BE2C (cell line): Measurements from ENCODE around the gene IQCH.
"Not testable (repeated sequence)": the region's sequence is repeated elsewhere in the genome, so short reads cannot be mapped to it uniquely, and the experiment has no call there.

Experiments
- DNase-seq: peaks from one replicate; pipeline ENCODE4 v3.0.0-alpha.2; 2020
- H3K27me3 ChIP-seq: fragments of 250-450 bp; sonication (Bioruptor Pico); 2 replicates; pipeline ENCODE4 v1.5.1; 2020; ENCODE audit warnings: mild to moderate bottlenecking
- H3K36me3 ChIP-seq: fragments of 250-450 bp; sonication (Bioruptor Pico); 2 replicates; pipeline ENCODE4 v1.5.1; 2020; ENCODE audit warnings: mild to moderate bottlenecking
- H3K4me1 ChIP-seq: fragments of 250-450 bp; sonication (Bioruptor Pico); 2 replicates; pipeline ENCODE4 v1.5.1; 2020
- H3K4me3 ChIP-seq: 2 replicates; pipeline ENCODE4 v1.5.1; 2011; ENCODE audit warnings: low read depth, low read length
- H3K9me3 ChIP-seq: fragments of 250-450 bp; sonication (Bioruptor Pico); 2 replicates; pipeline ENCODE4 v1.5.1; 2020
- TF ChIP-seq, protein P1 (sequence below): IDR thresholded peaks from 2 replicates; pipeline ENCODE4 v1.5.1; 2012; ENCODE audit warnings: mild to moderate bottlenecking, low read depth, low read length

IQCH gene

GRCh38 chr15:67280217-67280616 is 25.6 kb downstream of the IQCH start:
- no peaks in the 10 kb centered on the region for H3K9me3 ChIP-seq
- no peaks in the 10 kb centered on the region for H3K27me3 ChIP-seq
- H3K4me3 ChIP-seq: no peak overlapping the region
- no peak for DNase-seq
- no peaks in the 10 kb centered on the region for H3K4me1 ChIP-seq
- TF ChIP-seq, protein P1, sequence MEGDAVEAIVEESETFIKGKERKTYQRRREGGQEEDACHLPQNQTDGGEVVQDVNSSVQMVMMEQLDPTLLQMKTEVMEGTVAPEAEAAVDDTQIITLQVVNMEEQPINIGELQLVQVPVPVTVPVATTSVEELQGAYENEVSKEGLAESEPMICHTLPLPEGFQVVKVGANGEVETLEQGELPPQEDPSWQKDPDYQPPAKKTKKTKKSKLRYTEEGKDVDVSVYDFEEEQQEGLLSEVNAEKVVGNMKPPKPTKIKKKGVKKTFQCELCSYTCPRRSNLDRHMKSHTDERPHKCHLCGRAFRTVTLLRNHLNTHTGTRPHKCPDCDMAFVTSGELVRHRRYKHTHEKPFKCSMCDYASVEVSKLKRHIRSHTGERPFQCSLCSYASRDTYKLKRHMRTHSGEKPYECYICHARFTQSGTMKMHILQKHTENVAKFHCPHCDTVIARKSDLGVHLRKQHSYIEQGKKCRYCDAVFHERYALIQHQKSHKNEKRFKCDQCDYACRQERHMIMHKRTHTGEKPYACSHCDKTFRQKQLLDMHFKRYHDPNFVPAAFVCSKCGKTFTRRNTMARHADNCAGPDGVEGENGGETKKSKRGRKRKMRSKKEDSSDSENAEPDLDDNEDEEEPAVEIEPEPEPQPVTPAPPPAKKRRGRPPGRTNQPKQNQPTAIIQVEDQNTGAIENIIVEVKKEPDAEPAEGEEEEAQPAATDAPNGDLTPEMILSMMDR: no peak
- no peaks in the 10 kb centered on the region for H3K36me3 ChIP-seq

GRCh38 chr15:67281714-67282113 is 27.1 kb downstream of the IQCH start:
- DNase-seq: no peak
- no peaks in the 10 kb centered on the region for H3K4me1 ChIP-seq
- TF ChIP-seq, protein P1: no peak
- H3K27me3 ChIP-seq: no peaks in the 10 kb centered on the region
- no peaks in the 10 kb centered on the region for H3K36me3 ChIP-seq
- H3K4me3 ChIP-seq: no peak overlapping the region
- no peaks in the 10 kb centered on the region for H3K9me3 ChIP-seq

- not testable (repeated sequence) for DNase-seq, H3K36me3 ChIP-seq, H3K4me3 ChIP-seq, H3K27me3 ChIP-seq, H3K4me1 ChIP-seq, H3K9me3 ChIP-seq
Measured at GRCh38 chr15:67285625-67286024, 31.0 kb downstream of the IQCH start.

- H3K4me3 ChIP-seq, H3K9me3 ChIP-seq, DNase-seq, H3K36me3 ChIP-seq, H3K4me1 ChIP-seq, H3K27me3 ChIP-seq: not testable (repeated sequence)
Measured at GRCh38 chr15:67286400-67286799, 31.8 kb downstream of the IQCH start.

- no peak for DNase-seq
- no peaks in the 10 kb centered on the region for H3K9me3 ChIP-seq
Measured at GRCh38 chr15:67290319-67290718, 35.7 kb downstream of the IQCH start.

GRCh38 chr15:67296188-67296587 is 41.6 kb downstream of the IQCH start:
- H3K4me3 ChIP-seq: no peak overlapping the region
- TF ChIP-seq, protein P1: no peak
- no peaks in the 10 kb centered on the region; the same call in 1 of the 2 replicates for H3K27me3 ChIP-seq
- H3K36me3 ChIP-seq: no peaks in the 10 kb centered on the region
- H3K9me3 ChIP-seq: no peaks in the 10 kb centered on the region
- DNase-seq: no peak
- no peaks in the 10 kb centered on the region for H3K4me1 ChIP-seq

More at GRCh38 chr15:67290319-67290718, 35.7 kb downstream of the IQCH start:
- H3K4me1 ChIP-seq: no peaks in the 10 kb centered on the region
- H3K27me3 ChIP-seq: no peaks in the 10 kb centered on the region; the same call in 1 of the 2 replicates
- TF ChIP-seq, protein P1: no peak
- no peaks in the 10 kb centered on the region for H3K36me3 ChIP-seq
- no peak overlapping the region for H3K4me3 ChIP-seq

- TF ChIP-seq, protein P1: no peak
- Histone ChIP-seq H3K27me3 (no peaks in the 10 kb centered on the region; the same call in 1 of the 2 replicates), H3K4me1 (no peaks in the 10 kb centered on the region), H3K4me3 (no peak overlapping the region), H3K9me3 (no peaks in the 10 kb centered on the region), H3K36me3 (no peaks in the 10 kb centered on the region)
- no peak for DNase-seq
Measured at GRCh38 chr15:67296684-67297083, 42.1 kb downstream of the IQCH start.
